AG04449 (cell line): ENCODE measurements around the gene PYCR2.

Experiments used
- CTCF ChIA-PET: fragments of 350-600 bp; formaldehyde crosslinking; extraction: SDS; loops from one replicate; lab custom pipeline; 2021; ENCODE audit warnings: antibody characterized with exemption; lab: Yijun Ruan, JAX
- POLR2A ChIA-PET: fragments of 400-600, 350-600 bp; formaldehyde crosslinking; extraction: SDS; loops from one replicate; lab custom pipeline; 2020; ENCODE audit warnings: antibody characterized with exemption, inconsistent platforms; lab: Yijun Ruan, JAX
- DNase-seq: peaks from one replicate; pipeline ENCODE4 v3.0.0-alpha.2; 2010; ENCODE audit warnings: low read depth, low spot score
- H3K4me3 ChIP-seq: 2 replicates; pipeline ENCODE4 v1.5.1; 2011; ENCODE audit warnings: low read depth, mild to moderate bottlenecking, control low read depth, low read length
- TF ChIP-seq, protein P1 (sequence below): IDR thresholded peaks from one replicate; pipeline ENCODE4 v1.5.1; 2011; ENCODE audit warnings: mild to moderate bottlenecking, moderate library complexity, low read length, control low read depth, inconsistent platforms; ENCODE audit not compliant: insufficient read depth; ENCODE audit errors: missing control alignments

PYCR2 gene

DNA sequence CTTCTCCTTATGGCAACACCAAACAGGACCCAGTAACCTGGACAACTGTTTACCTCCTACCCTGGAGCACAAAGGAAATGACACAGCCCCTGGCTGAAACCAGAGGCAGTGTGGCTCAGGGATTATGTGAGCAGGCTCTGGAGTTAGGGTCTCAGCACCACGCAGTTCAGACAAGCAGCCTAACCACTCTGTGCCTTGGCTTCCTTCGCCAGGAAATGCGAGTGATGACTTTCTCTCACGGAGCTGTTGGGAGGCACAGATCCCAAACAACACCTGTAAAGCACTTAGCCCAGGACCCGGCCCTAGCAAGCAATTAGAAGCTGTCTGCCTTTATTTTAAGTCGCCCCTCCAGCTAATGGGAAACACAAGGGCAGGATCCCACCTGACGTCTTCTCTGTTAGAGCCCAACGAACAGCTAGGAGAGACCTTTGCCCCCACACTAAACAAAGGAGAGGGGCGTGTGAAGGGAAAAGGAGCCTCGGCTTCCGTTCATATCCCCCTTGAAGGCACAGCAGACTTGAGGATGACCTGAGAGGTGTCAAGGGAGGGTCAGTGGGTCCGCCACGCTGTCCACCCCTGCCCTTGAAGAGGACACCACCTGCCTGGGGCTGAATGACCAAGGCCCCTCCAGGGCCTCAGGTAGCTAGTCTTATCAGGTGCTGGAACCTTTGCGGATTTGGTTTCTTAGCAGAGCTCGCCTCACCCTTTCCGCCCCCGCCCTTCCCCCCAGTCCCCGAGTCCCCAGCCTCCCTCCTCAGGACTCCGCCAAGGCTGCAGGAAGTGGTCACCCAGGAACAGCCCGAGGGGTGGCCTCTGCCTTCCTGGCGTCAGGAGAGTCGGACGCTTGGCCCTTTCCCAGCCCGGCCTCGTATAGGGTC lies 42.7 kb downstream of the PYCR2 start:
- POLR2A ChIA-PET = interaction anchor here (0.8 kb wide), 1 partner anchor 42 kb away, joined by 4 read pairs; the partner anchor contains the start of gene PYCR2
- CTCF ChIA-PET = interaction anchor here (0.6 to 3.5 kb wide), 13 partner anchors 11 to 410 kb away, joined by 3 to 26 read pairs (median 6); partner anchors contain the start of gene SRP9
- DNase-seq = no peak
- TF ChIP-seq, protein P1, sequence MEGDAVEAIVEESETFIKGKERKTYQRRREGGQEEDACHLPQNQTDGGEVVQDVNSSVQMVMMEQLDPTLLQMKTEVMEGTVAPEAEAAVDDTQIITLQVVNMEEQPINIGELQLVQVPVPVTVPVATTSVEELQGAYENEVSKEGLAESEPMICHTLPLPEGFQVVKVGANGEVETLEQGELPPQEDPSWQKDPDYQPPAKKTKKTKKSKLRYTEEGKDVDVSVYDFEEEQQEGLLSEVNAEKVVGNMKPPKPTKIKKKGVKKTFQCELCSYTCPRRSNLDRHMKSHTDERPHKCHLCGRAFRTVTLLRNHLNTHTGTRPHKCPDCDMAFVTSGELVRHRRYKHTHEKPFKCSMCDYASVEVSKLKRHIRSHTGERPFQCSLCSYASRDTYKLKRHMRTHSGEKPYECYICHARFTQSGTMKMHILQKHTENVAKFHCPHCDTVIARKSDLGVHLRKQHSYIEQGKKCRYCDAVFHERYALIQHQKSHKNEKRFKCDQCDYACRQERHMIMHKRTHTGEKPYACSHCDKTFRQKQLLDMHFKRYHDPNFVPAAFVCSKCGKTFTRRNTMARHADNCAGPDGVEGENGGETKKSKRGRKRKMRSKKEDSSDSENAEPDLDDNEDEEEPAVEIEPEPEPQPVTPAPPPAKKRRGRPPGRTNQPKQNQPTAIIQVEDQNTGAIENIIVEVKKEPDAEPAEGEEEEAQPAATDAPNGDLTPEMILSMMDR = no peak
- peak overlapping the region; percentile 90 for H3K4me3 ChIP-seq

- DNase-seq = no peak
- POLR2A ChIA-PET = no interaction called here
- CTCF ChIA-PET = interaction anchor here (1.1 to 3.5 kb wide), 7 partner anchors 10 to 406 kb away, joined by 4 to 26 read pairs (median 10); partner anchors contain the start of gene SRP9
- peak overlapping the region; percentile 90 for H3K4me3 ChIP-seq
- TF ChIP-seq, protein P1 = no peak
These were observed 43.4 kb downstream of the PYCR2 start for GRCh38 chr1:225880636-225881035.

DNA sequence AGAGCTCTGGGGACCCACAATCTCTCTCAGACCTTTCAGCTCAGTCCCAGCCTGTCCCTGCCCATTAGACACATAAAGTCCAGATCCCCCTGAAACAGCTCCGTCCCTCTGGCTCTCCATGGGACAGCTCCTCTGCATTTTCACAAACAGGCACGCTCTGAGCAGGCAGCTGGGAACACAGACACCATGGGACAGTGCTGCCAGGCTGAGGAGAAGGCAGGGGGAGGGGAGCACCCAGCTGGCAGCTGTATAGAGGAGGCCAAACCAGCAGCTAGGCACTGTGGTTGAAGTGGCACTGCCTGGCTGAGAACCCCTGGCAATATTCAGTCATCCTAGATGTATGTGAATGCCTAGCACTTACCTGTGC lies 43.8 kb downstream of the PYCR2 start:
- POLR2A ChIA-PET = interaction anchor here (0.6 kb wide), 1 partner anchor 398 kb away, joined by 3 read pairs; no protein-coding TSS in a partner anchor
- CTCF ChIA-PET = interaction anchor here (1.6 to 3.5 kb wide), 3 partner anchors 10 to 405 kb away, joined by 6 to 26 read pairs (median 10); partner anchors contain the start of gene SRP9
- TF ChIP-seq, protein P1 = no peak
- H3K4me3 ChIP-seq = no peak overlapping the region
- DNase-seq = no peak

DNA sequence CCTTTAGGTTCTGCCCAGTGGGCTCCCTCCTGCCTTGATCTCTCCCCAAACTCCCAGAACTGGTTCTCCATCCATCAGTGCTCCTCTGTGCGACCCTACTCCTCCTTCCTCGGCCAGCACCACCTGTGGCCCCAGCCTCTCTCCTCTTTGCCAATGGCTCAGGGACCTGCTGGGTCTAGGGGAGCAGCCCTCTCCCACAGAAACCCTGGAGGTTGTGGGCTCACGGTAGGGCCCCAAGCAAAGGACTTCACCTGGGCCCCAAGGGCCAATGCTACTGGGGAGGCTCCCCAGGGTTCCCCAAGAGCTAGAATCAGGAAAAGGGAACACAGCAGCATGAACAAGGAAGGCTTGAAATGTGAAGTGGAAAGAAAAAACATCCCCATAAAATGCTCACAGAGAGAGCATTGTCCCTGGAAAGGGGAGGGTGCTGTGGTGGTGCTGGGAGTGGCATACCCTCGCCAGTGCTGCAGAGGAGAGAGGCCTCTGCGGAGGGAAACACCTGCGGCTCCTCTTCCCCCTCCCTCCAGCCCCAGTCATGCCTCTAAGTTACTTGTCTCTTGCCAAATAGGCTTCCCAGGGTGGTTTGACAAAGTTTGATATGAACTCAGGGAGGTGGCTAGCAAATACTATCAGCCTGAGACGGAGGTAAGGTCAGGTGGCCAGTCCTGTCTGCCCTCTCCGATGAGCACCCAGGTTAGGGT lies 44.4 kb downstream of the PYCR2 start:
- no peak overlapping the region for H3K4me3 ChIP-seq
- no peak for DNase-seq
- TF ChIP-seq, protein P1 = no peak
- ChIA-PET POLR2A (interaction anchor here (0.6 kb wide), 1 partner anchor 397 kb away, joined by 3 read pairs; no protein-coding TSS in a partner anchor), CTCF (interaction anchor here (1.6 to 1.9 kb wide), 2 partner anchors 10 to 102 kb away, joined by 6 to 10 read pairs; partner anchors contain the start of gene SRP9)

GRCh38 chr1:225878282-225878681 lies 45.8 kb downstream of the PYCR2 start:
- CTCF ChIA-PET = interaction anchor here (0.8 to 1.3 kb wide), 3 partner anchors 32 to 404 kb away, joined by 3 to 5 read pairs (median 4); no protein-coding TSS in a partner anchor
- TF ChIP-seq, protein P1 = no peak
- POLR2A ChIA-PET = no interaction called here
- DNase-seq = no peak
- H3K4me3 ChIP-seq = no peak overlapping the region
